NK-92 (cell line): ENCODE results near the gene LMF1.
"Not testable (repeated sequence)": the region's sequence is repeated elsewhere in the genome, so short reads cannot be mapped to it uniquely, and the experiment has no call there.

Experiments used
- DNase-seq: peaks from one replicate; lab custom pipeline; 2025; ENCODE audit not compliant: unreplicated experiment; lab: John Stamatoyannopoulos, UW

LMF1 gene

DNA sequence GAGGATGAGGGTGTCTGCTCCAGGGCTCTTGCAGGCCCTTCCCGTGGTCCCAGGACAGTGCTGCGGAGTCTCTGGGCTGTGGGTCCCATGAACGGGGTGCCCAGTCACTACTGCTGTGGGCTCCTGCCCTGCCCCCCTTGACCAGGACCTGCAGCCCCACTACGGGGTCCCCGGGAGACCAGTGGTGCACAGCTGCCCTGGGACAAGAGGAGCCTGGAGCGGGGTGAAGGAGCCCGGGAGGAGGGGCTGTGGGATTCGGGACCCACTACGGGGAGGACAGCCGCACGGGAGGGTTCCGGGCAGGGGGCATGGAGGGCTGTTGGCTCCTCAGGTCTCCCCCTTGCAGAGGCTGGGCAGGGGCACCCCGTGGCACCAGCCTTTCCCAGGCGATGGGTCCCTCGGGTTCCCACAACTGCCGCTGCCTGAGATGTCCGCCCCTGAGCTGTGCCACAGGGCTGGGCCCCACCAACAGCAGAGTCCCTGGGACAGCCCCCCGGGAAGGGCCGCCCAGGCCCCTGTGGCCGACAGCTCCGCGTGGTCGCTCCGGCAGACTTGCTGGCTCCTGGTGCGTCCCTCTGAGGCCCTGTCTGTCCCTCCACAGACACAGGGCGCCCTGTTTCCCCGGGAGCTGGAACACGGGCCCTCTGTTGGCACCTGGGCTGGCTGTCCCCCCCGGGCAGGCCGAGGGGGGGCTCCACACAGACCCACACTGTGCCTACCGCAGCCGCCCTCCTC lies 118.2 kb downstream of the LMF1 start:
- no peak for DNase-seq

DNA sequence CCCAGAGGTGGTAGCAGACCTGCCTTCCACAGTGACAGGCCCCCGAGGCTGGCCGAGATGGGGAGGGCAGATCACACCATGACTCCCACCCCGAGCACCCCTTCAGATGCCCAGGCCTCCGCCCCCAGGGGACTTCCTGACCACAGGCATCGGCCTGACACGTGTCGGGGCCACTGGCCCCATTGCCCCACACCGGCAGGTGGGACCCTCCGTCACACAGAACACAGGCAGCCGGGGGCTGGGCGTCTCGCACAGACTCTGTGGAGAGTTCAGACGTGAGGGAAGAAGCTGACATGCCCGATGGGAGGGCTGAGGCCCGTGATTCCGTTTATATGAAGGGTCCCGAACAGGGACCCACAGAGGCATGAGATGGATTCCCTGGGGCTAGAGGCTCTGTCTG lies 118.9 kb downstream of the LMF1 start:
- no peak for DNase-seq

DNA sequence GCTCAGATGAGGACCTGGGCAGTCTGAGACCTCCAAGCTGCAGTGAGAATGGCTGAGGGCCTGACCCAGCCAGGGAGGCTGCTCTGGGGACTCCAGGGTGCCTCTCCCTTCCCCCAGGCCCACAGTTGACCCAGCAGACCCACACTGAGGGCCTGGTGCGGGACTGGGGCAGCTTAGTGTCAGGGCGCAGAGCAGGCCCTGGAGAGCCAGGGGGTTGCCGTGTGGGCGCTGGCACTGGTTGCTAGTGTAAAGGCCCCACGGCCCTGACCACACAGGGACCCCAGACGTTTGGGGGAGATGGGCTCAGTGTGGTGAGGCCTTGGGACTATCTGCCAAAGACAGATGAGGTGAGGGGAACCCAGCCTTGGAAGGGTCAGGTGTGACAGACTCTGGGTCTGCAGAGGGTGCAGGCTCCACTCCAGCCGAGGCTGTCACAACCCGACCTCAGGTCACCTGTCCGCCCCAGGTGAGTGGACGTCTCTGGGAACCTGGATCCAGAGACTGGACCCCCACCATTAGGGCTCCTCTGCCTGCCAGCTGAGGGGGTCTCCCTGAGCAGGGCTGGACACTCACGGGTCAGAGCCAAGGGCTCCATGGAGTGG lies 119.5 kb downstream of the LMF1 start:
- DNase-seq = no peak

DNA sequence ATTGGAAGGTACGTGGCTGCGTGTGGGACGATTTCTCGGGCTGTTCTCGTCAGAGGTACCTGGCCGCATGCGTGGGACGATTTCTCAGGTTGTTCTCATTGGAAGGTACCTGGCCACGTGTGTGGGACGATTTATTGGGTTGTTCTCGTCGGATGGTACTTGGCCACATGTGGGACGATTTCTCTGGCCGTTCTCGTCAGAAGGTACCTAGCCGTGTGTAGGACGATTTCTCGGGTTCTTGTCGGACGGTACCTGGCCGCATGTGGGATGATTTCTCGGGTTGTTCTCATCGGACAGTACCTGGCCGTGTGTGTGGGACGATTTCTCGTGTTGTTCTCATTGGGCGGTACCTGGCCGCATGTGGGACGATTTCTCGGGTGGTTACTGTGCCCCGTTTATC lies 120.1 kb downstream of the LMF1 start:
- no peak for DNase-seq

DNA sequence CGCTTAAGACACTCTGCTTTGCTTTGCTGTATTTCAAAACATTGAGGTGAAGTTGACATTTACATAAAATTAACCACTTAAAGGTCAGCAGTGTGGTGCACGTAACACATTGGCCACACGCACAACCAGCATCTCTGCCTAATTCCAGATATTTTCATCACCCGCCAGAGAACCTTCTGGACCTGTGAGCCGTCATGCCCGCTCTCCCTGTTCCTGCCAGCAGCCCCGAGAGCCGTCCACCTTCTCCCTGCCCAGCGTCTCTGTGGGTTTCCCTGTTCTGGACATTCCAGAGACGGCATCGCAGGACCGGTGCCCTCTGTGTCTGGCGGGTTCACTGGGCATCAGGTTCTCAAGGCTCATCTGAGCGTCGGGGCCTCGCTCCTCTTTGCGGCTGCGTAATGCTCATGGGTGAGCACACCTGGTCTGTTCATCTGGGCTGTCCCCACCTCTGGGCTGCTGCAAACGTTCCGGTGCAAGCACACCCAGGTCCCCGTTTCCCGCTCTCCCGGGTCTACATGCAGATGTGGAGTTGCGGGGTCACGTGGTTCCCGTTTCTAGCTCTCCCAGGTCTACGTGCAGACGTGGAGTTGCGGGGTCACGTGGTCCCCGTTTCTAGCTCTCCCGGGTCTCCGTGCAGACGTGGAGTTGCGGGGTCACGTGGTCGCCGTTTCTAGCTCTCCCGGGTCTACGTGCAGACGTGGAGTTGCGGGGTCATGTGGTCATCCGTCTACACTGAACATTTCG lies 122.1 kb downstream of the LMF1 start:
- DNase-seq = no peak

DNA sequence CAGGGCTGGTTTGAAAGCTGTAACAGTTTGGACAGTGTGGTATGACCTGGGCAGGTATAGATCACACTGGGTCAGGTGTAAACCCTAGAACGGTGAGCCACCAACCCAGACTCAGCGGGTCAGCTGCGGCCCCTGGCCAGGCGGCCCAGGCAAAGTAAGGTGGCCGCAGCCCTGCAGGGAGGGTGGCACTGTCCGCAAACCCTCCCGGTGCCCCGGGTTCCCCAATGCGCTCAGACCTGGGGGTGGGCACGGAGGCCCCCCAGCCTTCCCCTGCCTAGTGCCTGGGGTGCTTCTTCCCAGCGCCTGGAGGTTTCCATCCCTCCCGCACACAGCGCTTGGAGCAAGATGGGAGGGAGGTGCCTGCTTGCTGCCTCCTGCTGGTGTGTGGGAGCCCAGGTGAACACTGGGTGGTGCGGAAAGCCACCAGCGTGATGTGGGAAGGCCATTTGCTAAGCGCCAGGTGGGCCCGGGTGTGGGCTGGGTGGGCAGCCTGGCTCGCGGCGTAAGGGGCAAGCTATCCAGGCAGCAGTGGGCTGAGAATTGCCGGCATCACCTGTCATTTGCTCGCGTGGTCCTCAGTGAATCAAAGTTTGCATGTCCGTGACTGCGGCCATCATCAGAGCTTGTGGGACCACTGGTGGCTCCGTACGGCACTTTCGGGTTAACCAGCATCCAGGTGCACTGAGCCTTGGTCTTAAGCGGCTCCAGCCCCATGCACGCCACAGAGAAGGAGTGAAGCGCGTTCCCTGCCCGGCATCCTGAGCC lies 122.9 kb downstream of the LMF1 start:
- DNase-seq = no peak

DNA sequence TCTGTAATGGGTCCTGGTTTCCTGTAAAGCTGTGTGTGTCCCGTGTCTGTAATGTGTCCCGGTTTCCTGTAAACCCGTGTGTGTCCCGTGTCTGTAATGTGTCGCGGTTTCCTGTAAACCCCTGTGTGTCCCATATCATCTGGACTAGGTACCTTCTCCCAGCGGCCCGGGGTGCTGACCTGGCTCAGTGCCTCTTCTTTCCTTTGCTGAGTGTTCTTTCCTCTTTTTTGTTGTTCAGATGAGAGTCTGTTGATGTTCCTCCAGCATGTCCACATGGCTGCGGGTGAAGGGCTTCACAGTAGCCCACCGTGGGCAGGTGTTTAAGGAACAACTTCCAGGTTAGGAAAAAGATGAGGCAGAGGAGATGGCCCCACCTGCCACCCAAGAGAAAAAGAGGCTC lies 123.6 kb downstream of the LMF1 start:
- no peak for DNase-seq

DNA sequence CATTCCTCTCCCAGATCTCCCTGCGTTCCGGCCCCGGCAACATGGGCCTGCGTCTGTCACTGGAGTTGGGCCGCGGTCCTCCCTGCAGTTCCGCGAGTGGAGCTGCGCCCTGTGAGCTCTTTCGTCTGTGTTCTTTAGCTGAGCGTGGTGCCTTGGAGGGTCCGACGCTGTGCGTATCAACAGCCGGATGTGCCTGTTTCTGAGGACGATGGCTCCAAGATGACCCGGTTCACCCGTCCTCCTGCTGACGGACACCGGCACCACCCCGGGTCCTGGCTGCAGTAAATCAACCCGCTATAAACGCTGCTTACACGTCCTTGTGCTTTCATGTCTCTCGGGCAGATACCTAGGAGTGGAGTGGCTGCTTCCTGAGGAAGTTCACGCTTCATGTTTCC lies 125.4 kb downstream of the LMF1 start:
- DNase-seq = no peak

DNA sequence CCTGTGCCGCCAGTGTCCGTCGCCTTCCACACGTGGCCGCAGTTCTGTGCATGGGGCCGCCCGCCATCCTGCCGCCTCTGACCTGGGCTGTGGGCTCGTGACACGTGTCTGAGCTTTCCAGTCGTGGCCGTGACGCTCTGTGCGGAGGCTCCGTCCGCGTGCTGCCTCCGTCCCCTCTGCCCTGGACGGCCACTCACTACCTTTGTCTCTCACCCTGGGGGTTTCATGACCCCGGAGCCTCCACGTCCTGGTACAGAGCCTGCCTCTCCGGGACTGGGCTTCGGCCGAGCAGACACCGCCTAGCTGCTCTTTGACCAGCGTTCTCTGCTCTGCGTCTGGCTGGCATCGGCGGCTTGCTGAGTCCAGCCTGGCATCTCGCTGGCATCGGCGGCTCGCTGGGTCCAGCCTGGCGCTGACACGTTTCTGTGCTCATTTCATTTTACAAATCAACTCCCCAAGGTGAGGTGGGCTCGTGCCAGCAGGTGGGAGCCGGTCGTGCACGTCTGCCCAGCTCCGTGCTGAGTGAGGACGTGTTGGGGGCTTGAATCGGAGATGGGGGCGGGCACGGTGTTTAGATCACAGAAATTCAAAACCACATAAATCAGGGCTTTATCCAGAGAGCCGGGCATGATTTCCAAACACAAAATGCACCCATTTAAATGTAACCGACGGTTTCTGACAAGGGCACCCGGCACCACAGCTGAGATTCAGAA lies 126.0 kb downstream of the LMF1 start:
- no peak for DNase-seq

DNA sequence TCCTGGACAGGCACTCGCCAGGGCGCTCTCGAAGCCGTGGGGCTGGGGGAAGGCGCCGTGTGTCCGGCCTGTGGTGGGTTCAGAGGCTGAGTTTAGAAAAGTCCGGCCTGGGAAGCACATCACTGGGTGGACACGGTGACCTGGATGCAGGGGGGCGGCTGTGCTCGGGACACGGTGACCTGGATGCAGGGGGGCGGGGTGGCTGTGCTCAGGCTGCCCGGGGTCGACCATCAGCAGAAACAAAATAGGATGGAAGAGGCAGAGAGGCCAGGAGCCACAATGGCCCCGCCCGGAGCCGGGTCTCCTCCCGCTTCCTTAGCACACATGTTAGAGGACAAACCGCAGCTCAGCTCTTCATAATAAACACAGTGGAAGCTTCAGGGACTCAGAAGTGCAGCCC lies 127.0 kb downstream of the LMF1 start:
- no peak for DNase-seq

DNA sequence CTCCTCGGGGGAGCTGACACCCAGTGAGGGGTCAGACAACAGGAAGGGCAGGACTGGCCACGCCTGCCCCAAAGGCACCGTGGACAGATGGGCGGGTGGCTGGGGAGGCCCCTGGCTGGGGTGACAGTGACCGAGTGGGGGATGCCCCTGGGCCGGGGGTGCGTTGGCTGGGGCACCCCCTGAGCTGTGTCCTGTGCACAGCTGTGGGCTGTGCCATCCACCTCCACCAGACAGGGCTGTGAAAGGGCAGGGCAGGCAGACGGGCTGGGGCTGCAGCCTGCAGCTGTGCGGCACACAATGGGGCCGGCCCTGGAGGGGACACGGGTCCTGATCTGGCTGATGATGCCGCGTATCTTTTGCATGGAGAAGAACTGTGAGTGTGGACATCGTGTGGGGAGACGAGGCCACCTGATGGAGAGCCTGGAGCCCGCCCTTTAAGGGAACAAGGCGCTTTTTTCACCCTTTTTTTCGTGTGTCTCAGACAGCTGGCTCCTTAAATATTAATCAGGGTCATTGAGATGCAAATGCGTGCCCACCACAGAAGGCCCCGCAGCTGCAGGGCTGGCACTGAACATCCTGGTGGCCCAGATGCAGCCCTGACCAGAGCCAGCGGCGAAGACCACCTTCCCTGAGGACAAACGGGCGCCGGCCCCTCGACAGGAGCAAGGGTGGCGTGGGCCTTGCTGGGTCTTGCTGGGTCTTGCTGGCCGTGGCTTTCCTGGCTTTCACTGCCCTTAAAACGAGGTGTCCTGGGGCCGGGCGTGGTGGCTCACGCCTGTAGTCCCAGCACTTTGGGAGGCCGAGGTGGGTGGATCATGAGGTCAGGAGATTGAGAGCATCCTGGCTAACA lies 127.8 kb downstream of the LMF1 start:
- no peak for DNase-seq

DNA sequence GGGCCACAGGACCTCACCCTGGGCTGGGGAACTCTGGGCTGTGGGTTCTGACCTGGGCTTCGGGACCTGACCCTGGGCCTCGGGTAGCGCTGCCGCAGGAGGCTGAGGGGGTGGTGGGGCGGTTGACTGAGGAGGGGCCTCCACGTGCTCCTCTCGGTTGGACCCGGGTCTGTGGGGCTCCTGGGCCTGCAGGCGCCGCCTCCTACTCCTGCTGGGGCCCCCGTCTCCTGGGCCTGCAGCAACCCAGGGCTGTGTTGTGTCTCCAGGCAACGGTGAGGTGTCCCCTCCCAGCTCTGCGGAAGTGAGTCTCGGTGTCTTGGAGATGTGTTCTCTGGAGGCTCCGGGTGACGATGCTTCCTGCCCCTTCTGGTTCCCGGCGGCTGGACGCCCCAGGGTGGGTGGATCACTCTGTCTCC lies 128.7 kb downstream of the LMF1 start:
- DNase-seq = no peak

DNA sequence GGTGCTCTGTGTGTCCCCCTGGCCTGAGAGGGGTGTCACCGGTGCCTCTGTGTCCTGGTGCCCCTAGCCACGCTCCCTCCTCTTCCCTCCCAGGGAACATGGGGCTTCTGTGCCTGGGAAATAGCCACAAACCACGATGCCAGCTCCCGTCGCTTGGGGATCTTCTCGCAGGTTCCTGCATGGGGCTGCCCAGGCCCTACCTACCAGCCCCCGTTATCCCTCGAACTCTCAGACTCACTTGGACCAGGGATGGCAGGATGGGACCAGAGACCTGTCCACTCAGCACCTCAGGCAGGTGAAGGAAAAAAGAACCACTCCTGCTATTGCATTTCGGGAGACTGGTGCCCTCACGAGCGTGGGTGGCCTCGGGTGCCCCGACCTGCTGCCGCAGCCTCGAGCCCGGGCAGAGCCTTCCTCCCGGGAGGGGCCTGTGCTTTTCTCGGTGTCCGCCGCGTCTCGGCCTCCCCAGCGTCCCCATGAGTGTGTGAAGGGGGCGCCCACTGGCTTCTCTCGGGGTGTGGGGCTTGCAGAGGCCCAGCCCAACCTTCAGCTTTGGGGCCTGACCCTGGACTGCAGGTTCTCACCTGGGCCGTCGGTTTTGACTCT lies 129.2 kb downstream of the LMF1 start:
- DNase-seq = no peak

DNA sequence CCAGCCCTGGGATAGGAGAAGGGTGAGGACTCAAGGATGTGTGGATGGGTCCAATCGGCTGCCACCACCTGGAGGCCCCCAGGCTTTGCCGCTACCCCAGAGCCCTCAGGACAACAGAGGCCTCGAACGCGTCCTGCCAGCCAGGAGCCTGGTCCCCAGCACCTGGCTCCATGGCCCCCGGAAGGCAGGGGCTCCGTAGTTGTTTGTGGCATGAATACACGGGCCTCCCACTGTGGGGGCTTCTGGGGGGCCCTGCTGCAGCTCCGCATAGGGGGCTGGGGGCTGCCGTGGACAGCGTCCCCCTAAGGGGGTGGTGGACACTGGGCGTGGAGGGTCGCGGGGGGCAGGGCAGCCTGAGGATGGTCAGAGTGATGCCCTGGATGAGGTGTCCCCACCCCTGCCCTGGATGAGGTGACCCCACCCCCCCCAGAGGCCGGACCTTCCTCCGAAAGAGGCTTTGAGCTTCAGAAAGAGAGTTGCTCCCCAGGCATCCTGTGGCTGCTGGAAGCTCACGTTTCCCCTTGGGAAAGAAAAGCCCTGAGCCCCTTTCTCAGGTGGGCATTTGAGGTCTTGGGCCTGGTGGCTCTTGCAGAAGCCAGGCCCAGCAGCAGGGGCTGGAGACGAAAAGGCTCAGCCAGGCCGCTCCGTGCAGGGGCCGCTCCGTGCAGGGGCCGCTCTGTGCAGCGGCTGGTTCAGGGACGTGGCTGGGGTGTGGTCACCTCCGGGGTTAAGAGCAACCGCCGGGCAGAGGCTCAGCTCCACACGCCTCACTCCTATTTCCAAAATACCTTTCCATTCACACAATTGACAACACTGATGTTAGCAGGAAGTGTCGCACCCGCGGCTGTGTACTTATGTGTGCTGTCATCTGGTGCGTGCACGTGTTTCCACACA lies 130.0 kb downstream of the LMF1 start:
- no peak for DNase-seq

DNA sequence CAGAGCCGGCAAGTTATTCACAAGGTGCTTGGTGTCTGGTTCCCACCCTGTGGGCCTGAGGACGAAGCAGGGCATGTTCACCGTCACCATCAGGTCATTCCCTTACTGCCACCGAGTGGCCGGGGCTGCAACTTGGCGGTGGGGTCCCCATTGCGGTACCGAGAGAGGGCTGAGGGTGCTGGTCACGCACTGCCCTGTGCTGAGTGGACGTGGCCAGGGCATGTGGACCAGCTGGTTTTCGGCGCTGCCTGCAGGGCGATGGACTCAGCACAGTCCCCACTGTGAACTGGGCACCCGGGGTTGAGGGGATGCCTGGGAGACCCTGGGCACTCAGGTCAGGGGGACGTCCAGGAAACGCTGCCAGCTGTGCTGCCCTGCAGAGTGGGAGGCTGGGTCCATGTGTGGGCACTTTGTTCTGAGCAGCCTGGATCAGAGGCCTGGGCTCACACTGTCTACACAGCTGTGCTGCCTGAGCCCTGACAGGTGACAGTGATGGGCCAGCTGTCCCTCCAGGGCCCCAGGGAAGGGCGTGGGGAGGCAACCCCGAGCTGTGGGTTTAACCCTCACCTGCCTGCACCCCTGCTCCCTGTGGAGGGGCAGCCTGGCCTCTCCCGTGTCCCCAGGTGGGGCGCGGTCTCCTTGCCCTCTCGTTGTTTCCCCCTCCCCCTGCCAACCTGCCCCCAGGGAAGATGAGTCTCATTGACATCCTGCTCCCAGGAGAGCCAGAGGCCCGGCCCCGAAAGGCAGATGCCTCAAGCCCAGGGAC lies 131.0 kb downstream of the LMF1 start:
- DNase-seq = no peak

DNA sequence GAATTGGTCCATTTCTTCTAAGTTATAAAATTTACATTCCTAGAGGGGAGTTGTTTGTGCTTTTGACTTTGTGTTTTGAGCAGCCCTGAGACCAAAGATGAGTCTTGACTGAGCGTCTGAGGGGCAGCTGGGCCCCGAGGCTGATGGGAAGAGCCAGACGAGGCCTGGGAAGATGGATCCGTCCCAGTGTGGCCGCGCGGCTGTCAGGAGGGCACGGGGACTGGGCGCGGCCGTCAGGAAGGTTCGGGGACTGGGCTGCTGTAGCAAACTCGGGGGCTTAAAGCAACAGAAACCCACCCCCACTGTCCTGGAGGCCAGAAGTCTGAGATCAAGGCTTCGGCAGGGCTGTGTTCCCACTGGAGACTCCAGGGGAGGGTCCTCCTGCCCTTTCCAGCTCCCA lies 132.0 kb downstream of the LMF1 start:
- no peak for DNase-seq

DNA sequence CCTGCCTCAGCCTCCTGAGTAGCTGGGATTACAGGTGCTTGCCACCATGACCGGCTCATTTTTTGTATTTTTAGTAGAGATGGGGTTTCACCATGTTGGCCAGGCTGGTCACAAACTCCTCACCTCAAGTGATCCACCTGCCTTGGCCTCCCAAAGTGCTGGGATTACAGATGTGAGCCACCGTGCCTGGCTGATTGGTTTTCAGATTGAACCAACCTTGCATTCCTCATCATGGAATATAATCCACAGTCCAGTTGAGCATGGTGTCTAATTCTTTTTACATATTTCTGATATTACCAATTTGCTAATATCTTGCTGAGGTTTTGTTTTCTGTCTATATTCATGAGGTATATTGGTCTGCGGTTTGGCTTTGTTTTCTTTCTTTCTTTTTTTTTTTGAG lies 134.0 kb downstream of the LMF1 start:
- not testable (repeated sequence) for DNase-seq

DNA sequence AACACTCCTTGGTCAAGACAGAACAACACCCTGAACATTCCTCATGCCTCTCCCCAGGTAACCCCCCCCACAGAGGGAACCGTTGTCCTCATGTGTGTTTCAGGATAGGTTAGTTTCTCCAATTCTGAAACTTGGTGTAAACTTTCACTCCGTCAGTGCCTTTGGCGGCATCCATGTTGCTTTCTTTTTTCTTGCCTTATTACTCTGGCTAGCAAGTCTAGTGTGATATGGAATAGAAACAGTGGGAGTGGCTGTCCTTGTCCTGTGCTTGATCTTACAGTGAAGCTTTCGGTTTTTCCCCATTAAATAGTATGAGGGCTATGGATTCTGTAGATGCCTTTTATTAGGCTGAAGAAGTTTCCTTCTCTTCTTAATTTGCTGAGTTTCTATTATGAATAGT lies 134.6 kb downstream of the LMF1 start:
- DNase-seq = no peak
